Globus pallidus (tissue), 1 donor: ENCODE results near the gene C5orf34.
"Not testable (repeated sequence)": the region's sequence is repeated elsewhere in the genome, so short reads cannot be mapped to it uniquely, and the experiment has no call there.

Experiments used
- DNase-seq: peaks from one replicate; pipeline ENCODE4 v3.0.0-alpha.2; 2015; ENCODE audit warnings: low spot score

Gene C5orf34

DNA sequence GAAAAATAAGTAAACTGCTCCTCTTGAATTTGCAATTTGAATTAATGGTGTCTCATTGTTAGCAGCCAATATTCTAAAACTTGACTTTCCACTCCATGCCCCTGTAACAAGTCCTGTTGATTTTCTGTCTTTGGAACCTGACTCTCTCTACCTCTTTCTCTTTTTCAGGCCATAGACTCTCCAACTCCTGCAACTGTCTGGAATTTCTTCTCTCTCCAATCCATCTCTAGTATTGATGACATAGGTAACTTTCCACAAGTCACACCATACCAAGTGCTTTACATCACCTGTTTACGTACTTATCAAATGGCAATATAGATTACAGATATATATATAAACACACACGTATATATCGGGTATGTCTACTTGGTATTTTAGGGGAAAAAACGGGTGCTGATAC, 923 bp downstream of the C5orf34 start:
- no peak for DNase-seq

DNA sequence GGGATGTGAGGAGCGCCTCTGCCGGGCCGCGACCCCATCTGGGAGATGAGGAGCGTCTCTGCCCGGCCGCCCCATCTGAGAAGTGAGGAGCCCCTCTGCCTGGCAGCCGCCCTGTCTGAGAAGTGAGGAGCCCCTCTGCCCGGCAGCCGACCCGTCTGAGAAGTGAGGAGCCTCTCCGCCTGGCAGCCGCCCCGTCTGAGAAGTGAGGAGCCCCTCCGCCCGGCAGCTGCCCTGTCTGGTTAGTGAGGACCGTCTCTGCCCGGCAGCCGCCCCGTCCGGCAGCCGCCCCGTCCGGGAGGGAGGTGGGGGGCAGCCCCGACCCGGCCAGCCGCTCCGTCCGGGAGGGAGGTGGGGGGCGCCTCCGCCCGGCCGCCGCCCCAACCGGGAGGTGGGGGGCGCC, 3.9 kb downstream of the C5orf34 start:
- not testable (repeated sequence) for DNase-seq

DNA sequence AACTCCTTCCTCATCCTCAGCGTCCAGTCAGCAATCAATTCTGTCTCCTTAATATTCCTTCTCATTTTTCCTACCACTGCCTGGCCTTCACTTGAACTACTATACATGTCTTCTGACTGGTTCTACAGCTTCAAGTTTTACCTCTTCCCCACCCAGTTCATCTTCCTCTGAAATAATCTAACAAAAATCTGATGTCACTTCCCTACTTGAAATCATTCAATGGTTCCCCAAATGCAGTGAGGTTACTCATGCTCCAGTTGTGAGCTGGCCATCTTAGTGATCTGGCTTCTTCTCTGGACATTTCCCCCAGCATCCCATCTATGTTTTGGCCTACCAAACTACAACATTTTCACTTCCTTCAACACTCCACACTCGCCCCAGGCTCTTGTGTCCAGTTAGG, 16.4 kb downstream of the C5orf34 start:
- DNase-seq: no peak

DNA sequence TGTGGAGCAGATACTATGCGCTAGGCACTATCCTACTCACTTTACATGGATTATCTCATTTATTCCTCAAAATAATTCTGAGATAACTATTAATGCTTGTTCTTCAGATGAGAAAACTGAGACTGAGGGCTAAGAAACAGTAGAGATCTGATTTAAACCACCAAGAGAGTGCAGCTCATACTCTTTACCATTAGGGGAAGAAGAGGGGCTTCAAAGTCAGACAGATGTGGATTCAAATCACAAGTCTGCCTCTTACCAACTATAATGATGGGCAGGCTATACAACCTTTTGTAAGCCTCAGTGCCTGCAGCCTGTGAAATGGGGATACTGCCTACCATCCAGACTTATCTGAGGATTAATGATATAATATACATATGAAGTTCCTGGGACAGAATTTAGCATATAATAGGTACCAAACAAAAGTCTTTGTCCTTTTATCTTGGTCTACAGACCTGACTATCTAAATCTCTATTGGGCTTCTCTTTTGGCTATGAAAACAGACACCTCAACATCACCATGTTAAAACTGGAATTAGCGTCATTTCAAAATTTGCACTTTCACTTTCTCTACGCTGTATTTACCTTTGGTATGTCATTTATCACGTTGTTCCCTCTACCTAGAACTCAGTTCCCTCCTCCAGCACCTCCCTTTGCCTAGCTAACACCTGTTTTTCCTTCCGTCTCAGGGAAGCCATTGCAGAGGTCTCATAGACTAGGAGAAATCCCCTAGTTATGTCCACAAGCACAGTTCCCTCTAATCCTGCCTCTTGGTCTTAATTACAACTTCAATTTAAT, 17.4 kb downstream of the C5orf34 start:
- DNase-seq: no peak

DNA sequence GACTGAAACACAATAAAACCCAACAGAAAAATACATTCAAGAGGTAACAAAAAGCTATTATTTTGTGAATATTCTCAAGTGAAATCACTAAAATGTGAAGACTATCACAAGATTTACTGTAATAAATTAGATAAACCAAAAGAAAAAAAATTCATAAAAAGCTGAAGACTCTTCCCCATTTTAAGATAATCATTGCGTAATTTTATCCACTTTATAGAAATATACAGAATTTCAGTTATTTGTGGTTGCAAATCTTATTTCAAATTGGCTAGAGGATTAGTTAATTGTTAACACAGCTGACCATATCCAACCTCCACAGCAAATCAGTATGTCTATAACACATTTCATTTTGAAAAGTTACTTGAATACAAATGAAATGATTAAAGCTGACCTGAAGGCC, 23.6 kb downstream of the C5orf34 start:
- DNase-seq: no peak

DNA sequence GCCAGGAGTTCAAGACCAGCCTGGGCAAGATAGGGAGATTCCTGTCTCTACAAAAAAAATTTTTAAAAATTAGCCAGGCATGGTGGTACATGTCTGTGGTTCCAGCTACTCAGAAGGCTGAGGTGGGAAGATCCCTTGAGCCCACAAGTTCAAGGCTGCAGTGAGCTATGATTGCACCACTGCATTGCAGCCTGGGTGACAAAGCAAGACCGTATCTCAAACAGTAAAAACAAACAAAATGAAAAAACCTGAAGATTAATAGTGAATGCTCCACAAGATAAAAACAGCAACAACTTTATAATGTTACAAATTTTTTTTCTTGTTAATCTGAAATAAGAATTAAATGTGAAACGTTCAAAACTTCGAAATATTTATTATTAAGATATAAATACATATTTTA, 28.6 kb downstream of the C5orf34 start:
- no peak for DNase-seq

DNA sequence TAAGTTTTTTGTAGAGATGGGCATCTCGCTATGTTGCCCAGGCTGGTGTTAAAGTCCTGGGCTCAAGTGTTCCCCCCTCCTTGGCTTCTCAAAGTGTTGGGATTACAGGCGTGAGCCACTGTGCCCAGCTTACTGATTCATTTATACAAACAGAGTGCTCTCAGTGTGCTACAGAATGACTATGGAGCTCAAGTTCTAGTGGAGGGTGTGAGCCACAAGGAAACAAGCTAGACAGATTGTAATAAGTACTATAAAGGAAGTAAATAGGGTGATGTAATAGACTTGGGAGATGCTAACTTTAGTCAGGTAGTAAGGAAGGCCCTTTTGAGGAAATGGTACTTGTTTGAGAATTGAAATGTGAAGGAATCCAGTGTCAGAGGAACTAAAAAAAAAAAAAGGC, 29.5 kb downstream of the C5orf34 start:
- no peak for DNase-seq

DNA sequence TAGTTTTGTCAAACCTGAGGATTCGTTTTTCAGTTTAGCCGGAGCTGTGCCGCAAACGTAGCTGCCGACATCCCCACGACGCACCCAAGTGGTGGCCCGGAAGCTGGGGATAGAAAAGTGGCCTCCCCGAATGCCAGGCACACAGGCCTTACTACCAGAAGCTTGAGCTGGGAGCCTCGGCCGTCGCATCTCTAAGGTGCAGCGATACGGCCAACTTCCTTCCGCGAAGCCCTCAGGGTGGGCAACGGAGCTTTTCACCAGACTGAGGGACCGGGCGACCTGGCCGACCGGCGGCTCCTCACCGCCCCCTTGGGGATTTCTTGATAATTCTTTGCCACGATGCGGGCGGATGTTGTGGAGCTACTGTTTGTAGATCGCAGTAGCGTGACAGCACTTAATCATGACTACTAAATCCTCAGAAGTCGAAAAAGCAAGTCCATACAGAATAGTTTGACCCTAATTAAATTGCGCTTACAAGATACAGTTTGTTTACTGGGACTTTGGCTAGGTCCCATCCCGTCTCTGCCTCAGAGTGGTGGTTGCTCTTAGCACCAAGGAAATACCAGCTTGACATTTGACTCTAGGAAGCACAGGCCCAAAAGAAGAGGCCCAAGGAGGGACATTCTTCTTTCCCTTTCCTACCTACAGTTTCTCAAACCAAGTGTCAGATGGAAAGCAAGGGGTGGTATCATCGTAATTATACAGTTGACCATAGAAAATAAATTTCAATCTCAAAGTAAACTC, 30.7 kb downstream of the C5orf34 start:
- peak; percentile 87 for DNase-seq

DNA sequence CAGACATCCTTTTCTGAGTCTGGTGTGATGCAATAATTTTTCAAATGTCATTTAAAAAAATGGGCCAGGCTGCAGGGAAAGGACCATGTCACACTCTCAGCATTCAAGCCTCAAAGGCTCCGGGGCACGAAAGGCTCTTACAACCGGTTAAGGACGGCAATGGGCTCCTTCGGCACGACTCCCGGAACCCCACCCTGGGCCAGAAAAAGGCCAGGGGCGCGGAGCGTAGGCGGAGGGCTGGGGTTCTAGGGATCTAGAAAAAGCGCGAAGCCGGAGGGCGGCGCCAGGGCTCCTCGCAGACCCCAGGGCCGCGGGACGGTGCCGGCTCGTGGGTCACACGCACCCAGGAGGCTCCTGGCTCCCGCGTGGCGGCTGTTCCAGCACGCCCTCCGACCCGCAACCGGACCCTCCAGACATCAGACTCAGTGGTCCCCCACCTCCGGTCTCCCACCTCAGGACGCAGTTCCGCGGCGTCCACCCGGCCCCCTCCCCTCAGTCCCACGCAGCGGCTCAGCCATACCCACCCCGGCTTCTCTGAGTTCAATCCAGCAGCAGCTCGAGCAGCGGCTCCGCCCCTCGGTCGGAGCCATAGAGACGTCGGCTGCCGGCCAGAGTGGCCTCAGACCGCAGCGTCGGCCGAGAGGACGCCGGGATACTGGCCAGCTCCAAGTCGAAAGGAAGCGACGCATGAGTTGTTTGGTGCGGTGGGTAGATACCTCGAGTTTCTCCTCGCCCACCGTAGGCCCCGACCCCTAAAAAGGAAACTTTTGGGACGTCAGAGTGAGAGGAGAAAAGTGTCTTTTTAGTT, 31.4 kb downstream of the C5orf34 start, which contains the start of gene TMEM267:
TMEM267 (minus strand) TSS at position 568 of the 808 bp plus-strand sequence. CDS start 29,896 bp downstream, outside the sequence.
- DNase-seq: peak; percentile 95

DNA sequence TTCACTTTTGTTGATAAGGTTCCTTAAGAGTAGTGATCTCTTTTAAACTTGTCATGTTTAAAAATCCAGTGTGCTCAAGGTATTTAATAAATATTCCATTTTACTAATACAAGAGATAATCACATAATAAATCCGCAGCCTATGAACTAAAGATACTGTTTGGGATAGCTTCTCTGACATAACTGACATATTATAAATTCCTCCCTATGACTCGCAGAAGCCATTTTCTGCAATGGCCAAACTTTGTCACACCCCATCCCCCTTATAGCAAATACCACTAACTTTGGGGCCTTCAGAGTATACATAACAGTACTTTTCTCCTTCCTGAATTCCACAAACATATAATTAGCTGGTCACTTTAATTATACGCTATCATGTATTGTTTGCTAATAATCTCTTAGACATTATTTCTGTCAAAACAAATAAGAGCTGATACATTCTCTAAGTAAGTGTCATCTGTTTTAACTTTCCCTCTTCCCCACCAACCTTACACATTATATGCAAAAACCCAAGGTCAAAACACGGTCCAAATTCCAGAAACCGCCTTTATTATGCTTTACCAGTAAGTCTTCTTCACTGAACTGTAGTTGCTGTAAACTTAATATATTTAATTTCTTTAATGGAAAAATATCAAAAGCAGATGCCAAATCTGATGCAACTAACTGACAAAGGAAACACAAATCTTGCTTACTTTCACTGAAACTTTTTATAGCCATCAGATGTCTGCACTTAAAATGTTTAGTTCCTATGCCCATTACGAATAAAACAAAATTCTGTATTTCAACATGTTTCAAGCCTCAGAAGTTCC, 32.3 kb downstream of the C5orf34 start:
- DNase-seq: no peak

DNA sequence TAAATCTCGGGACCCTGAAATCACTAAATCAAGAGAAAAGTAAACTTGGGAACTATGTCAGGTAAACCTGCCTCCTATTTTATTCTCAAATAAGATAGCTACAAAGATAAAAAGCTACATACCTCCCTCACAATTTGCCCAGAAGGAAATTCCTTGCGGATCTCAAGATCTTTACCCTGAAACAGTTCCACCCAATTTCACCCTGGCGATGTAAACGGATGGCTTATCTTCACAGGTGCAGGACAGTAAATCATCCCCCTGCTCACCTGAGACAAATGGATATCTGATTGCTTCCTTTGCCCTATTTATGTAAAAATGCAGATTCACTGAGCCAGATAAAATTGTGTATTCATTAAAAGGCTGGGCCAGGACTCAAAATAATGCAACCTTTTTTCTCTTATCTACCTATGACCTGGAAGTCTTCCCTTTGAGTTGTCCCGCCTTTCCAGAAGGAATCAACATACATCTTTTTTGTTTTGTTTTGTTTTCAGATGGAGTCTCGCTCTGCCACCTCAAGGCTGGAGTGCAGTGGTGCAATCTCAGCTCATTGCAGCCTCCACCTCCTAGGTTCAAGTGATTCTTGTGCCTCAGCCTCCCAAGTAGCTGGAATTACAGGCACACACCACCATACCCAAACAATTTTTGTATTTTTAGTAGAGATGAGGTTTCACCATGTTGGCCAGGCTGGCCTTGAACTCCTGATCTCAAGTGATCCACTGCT, 45.1 kb downstream of the C5orf34 start:
- DNase-seq: no peak

DNA sequence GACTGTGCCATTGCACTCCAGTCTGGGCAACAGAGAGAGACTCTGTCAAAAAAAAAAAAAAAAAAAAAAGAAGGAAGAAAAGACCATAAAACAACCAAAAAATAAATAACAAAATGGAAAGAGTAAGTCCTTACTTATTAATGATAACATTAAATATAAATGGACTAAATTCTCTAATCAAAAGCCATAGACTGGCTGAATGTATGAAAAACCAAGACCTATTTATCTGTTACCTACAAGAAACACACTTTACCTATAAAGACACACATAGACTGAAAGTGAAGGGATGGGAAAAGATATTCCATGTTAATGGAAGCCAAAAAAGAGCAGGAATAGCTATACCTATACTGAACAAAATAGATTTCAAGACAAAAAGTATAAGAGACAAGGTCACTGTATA, 47.8 kb downstream of the C5orf34 start:
- no peak for DNase-seq

DNA sequence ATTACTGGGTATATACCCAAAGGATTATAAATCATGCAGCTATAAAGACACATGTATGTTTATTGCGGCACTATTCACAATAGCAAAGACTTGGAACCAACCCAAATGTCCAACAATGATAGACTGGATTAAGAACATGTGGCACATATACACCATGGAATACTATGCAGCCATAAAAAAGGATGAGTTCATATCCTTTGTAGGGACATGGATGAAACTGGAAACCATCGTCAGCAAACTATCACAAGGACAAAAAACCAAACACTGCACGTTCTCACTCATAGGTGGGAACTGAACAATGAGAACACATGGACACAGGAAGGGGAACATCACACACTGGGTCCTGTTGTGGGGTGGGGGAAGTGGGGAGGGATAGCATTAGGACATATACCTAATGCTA, 49.5 kb downstream of the C5orf34 start:
- DNase-seq: not testable (repeated sequence)

DNA sequence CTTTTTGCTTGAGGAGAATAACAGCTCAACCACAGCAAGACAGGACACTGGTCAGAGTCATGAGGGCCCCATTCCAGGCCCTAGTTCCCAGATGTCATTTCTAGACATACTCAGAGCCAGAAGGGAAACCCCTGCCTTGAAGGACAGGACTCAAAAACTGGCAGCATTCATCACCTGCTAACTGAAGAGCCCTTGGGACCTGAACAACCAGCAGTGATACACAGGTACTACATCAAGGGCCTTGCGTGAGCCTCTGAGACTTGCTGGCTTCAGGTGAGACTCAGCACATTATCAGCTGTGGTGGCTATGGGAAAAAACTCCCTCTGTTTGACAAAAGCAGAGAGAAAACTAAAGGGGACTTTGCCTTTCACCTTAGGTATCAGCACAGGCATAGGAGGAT, 53.9 kb downstream of the C5orf34 start:
- no peak for DNase-seq

DNA sequence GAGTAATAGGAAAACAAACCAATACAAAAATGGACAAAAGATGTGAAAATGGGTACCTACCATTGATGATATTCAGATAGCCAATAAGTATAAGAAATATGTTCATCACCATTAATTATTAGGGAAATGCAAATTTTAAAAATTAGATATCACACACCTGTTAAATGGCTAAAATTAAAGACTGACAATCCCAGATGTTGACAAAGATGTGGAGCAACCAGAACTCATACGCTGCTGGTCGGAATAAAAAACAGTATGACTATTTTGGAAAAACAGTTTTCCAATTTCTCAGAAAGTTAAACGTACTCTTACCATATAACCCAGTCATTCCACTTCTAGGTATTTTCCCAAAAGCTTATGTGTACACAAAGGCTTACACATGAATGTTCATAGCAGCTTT, 58.4 kb downstream of the C5orf34 start:
- DNase-seq: no peak

DNA sequence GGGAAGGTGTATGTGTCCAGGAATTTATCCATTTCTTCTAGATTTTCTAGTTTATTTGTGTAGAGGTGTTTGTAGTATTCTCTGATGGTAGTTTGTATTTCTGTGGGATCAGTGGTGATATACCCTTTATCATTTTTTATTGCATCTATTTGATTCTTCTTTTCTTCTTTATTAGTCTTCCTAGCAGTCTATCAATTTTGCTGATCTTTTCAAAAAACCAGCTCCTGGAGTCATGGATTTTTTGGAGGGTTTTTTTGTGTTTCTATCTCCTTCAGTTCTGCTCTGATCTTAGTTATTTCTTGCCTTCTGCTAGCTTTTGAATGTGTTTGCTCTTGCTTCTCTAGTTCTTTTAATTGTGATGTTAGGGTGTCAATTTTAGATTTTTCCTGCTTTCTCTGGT, 73.4 kb downstream of the C5orf34 start:
- DNase-seq: not testable (repeated sequence)

DNA sequence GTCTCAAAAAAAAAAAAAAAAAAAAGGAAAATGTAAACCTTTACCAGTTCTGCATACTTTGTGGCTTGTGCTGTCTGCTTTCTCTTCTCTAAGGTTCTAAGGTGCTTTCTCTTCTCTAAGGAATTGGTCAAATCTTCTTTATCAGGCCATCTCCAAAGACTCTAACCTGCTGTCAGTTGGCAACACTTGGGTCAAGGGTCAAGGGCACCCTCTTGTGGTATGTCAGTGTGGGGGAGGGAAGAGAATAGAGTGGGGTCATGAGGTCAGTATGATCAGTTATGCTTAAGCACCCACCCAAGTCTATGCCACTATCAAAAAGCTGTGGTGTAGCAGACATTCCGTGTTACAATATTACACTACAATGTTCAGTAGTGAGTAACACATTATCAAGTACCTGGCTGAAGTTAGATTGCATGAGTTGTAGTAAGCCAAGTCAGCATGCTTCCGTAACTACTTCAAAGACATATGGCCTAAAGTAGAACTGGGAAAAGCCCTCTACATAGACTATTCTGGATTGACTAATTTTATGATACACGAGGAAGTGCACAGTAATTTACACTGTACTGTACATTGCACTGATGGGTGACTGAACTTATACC, 77.8 kb downstream of the C5orf34 start:
- DNase-seq: no peak
